ENCODE data around the gene FRMPD4.

GRCh38 chrX:12496343-12496742 lies 358.1 kb downstream of the FRMPD4 start:
- TF ChIP-seq EZH2 (IDR thresholded peaks at IDR 0.05; ENCODE audit: insufficient read depth, low read length) (no peak), CTCF (IDR thresholded peaks at IDR 0.05; ENCODE audit: insufficient read depth, low read depth, low read length) (no peak)

Measured in astrocyte (in vitro differentiated cells and primary cell).